Dedifferentiated amniotic fluid mesenchymal stem cell (primary cell): ENCODE data around the gene ZNF837.
"Not testable (repeated sequence)": the region's sequence is repeated elsewhere in the genome, so short reads cannot be mapped to it uniquely, and the experiment has no call there.

Source experiments
- DNase-seq: peaks from one replicate; pipeline ENCODE4 v3.0.0-alpha.2; 2016; ENCODE audit errors: extremely low spot score

The ZNF837 gene

DNA sequence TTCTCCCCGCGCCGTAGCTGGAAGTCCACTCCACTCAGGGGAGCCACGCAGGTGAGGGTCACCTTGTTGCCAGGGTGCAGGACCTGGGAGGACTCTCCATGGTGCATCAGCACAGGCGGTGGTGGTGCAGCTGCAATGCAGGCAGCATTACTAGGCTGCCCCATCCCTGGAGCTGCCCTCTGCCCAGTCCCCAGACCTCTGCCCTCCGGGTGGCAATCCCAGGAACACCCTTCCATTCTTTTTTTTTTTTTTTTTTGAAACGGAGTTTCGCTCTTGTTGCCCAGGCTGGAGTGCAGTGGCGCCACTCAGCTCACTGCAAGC lies 29.3 kb downstream of the ZNF837 start:
- DNase-seq: no peak

DNA sequence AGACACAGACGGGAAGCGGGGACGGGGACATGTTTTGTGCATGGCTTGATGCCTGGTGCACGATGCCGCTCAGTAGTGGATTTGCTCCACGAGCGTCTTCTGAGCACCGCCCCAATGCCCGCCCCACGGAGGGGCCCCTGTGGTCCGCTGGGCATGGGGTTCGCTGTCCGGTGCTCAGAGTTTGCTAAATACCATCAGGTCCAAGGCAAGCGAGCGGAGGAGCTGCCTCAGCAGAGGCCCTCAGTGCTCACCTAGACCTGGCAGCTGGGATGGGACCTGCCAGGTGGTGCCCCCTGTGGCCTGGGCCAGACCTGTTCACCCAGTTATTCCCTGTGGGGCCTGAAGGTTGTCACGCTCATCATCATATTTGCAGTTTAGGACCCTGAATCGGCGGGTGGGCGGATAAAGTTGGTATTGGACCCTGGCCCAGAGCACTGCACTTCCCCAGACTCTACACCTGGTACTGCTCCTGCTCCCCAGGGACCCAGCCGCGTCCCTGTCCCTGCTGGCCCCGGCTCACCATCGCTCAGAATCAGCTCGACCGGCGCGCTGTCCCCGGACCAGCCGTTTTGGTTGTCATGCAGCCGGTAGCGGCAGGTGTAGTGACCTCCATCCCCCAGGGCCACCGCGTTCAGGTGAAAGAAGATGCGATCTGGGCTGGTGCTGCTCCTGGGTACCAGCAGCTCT lies 29.8 kb downstream of the ZNF837 start:
- no peak for DNase-seq

DNA sequence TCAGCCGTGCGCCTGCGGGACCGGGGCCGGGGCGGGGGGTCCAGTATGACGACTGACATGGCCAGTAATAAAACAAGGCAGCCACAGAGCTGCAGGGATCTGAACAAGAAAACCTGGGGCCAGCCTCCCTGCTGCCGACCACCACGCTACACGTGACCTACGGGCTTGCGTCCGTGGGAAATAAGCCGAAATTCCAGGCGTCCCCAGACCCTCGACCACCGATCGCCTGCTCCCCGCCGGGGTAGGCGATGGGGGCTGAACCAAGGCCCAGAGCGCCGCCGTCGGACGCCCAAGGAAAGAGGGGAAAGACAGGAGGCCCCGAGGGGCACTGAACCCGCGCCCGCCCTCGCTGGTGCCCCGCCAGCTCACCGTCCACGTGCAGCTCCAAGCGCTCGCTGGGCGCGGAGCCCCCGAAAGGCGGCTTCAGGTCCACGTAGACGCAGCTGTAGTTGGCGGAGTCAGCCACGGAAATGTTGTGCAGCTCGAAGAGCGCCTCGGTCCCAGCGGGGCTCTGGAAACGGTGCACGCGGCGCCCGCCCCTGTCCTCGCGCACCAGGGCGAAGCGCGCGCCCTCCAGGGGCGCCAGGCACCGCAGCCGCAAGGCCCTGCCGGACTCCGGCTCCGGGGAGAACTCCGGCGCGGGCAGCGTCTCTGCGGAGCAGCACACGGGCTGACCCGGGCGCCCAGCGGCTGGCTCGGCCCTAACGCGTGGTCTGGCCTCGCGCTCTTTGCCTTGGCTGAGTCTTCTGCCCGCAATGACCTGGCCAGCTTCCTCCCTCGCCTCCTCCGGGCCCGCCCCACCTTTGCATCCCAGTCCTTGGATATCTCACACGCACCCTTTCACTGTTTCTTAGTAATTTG lies 30.6 kb downstream of the ZNF837 start:
- no peak for DNase-seq

DNA sequence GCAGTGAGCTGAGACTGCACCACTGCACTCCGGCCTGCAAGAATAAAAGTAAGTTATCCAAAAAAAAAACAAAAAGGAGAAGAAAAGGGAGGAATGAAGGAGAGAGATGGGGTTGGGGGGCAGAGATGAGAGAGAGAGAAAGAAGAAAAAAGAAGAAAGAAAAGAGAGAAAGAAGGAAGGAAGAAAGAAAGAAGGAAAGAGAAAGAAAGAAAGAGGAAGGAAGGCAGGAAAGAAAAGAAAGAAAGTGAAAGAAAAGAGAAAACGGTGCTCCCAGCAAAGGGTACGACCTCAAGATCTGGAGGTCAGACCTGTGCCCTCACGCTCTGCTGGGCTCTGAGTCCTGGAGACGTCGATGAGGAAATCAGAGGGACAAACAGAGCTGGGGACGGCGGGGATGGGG lies 31.2 kb downstream of the ZNF837 start:
- DNase-seq: no peak

DNA sequence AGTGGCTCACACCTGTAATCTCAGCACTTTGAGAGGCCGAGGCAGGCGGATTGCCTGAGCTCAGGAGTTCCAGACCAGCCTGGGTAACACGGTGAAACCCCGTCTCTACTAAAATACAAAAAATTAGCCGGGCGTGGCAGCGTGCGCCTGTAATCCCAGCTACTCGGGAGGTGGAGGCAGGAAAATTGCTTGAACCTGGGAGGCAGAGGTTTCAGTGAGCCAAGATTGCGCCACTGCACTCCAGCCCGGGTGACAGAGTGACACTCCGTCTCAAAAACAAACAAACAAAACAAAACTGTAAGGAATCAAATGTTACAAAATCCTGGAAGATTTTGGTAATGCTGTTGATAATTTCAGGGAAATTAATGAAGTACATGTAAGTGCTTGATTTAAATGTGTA lies 32.8 kb downstream of the ZNF837 start:
- DNase-seq: not testable (repeated sequence)

DNA sequence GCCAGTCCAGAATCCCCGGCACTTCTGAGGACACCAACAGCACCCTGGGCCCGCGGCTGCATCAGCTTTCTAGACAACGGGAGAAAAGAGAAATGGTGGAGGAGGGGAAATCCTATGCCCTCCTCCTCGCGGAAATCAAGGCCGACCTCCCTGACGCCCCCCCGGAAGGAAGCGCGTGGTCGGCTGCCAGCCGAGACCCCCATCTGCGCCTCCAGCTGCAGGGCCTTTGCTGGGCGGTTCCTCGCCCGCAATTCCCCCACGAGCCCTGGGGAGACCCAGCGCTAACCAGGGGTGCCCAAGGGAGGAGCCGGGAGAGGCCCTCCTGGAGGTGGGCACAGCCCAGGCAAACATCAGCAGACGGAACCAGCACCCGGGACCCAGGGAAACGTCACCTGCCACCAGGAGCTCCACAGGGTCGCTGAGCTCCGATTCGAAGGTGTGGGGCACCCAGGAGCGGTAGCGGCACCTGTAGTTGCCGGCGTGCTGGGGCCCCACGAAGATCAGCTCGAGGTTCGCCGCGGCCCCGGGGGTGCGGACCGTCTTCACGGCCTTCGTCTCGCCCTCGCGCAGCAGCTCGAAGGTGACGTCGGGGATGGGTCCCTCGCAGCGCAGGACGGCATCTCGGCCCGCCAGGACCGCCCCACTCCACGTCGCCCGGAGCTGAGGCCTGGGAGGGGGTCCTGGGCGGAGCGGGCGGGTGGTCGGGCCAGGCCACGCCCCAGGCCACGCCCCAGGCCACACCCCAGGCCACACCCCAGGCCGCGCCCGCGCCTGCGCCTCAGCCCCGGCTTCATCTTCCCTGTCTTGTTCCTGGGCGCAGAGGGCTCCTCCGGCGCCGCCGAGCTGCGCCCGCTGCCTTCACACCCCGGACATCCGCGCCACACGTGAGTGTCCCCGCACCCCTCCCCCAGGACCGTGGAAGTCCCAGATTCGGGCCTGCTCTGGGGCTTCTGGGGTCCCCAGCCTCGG lies 33.6 kb downstream of the ZNF837 start:
- peak; percentile 57 for DNase-seq

DNA sequence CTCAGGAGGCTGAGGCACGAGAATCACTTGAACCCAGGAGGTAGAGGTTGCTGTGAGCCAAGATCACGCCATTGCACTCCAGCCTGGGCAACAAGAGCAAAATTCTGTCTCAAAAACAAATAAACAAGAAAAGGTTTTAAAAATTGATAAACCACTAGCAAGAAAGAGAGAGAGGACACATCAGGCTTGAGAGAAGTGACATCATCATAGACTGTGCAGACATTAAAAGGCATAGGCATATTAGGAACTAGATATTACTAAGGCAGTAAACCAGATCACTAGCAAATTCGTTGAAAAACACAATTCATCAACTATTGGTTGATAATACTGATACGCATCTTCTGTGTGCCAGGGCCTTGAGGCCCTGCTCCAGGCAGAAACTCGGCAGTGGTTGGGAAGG lies 35.3 kb downstream of the ZNF837 start:
- no peak for DNase-seq

DNA sequence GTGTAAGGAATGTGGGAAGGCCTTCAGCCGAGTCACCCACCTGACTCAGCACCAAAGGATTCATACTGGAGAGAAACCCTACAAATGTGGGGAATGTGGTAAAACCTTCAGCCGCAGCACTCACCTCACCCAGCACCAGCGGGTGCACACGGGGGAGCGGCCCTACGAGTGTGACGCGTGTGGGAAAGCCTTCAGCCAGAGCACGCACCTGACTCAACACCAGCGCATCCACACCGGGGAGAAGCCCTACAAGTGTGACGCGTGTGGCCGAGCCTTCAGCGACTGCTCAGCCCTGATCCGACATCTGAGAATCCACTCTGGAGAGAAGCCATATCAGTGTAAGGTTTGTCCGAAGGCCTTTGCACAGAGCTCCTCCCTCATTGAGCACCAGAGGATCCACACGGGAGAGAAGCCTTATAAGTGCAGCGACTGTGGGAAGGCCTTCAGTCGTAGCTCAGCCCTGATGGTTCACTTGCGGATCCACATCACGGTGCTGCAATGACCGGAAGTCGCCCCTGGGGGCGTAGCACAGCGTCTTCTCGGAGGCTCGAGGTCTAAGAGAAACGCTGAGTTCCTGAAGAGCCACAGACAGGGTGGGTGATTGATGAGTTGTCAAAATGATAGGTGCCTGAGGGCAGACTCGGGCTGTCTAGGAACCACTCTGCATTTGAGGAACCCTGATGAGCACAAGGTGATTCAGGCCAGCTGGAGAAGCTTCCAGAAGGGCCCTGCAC lies 41.8 kb downstream of the ZNF837 start:
- no peak for DNase-seq

DNA sequence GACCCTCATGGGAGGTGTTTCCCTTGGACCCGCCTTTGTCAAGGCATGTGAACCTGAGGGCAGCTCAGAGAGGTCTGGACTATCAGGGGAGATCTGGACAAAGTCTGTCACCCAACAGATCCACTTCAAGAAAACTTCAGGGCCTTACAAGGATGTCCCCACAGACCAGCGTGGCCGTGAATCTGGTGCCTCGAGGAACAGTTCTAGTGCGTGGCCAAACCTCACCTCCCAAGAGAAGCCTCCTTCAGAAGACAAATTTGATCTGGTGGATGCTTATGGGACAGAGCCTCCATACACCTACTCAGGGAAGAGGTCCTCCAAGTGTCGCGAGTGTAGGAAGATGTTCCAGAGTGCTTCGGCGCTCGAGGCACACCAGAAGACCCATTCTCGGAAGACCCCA lies 42.5 kb downstream of the ZNF837 start:
- DNase-seq: no peak

DNA sequence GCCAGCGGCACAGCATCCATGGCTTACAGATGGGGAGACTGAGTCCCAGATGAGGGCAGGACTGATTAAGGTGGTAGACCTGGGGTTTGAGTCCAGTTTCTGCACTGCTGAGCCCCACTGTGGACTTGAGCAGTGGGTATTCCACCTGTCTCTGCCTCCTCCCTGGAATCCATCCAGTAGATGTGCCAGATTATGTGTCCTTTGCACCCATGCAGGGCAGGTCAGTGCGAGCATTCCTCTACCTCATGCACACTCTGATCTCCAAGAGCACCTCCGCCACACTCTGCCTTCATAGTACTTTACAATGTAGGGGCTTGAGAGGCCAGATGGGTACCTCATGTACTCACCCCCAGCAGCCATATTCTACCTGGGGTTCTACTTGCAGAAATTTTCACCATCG lies 44.0 kb downstream of the ZNF837 start:
- no peak for DNase-seq

DNA sequence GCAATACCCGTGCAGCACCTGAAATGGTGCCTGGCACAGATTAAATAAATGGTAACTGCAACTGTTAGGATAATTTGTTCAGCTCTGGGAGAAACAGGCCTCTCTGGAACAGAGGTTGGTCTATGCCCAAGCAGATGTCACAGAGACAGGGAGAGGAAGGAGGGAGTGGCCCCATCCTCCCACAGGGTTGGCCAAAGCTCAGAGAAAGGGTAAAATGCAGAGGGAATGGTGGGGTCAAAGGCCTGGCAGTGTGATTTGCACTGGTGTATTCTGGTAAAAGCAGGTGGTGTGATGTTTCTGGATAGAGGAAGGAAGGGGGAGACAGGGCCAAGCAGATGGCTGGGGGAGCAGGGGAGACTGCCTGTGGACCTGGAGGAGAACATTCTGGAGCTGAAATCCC lies 44.6 kb downstream of the ZNF837 start:
- DNase-seq: no peak

DNA sequence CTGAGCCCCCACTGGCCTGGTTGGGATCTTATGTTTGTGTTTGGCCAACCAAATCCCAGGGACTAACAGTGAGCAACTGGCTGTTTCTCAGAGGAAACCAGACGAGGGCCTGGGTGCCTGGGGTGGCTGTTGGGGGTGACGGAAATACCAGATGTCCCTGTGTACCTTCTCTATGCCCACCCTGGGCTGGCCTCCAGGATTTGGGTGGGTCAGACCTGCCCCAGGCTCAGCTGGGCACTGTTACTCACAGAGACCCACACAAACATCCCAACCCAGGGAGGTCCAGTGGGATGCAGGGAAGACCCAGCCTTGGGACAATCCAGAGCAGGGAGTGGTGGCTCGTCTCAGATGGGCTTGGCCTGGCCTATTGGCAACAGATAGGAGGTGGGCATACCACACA lies 45.2 kb downstream of the ZNF837 start:
- no peak for DNase-seq

DNA sequence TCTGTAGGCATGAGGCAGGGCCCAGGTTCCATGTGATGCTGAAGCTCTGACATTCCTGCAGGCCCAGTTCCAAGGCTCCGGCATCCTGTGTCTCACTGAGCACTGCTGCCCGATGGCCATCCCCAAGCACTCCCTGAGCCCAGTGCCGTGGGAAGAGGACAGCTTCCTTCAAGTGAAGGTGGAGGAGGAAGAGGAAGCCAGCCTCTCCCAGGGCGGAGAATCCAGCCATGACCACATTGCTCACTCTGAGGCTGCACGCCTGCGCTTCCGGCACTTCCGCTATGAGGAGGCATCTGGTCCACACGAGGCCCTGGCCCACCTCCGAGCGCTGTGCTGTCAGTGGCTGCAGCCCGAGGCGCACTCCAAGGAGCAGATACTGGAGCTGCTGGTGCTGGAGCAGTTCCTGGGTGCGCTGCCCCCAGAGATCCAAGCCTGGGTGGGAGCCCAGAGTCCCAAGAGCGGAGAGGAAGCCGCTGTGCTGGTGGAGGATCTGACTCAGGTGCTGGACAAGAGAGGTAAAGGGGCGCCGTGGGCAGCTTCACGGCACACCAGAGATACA lies 46.1 kb downstream of the ZNF837 start:
- no peak for DNase-seq

DNA sequence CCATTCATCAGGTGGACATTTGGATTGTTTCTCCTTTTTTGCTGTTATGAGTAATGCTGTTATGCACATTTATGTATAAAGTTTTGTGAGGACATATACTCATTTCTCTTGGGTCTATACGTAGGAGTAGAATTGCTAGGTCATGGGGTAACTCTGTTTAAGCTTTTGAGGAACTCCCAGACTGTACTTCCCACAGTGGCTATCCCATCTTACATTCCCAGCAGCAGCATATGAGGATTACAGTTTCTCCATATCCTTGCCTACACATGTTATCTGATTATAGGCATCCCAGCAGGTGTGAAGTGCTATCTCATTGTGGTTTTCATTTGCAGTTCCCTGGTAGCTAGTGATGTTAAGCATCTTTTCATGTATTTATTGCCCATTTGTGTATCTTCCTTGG lies 48.1 kb downstream of the ZNF837 start:
- no peak for DNase-seq

DNA sequence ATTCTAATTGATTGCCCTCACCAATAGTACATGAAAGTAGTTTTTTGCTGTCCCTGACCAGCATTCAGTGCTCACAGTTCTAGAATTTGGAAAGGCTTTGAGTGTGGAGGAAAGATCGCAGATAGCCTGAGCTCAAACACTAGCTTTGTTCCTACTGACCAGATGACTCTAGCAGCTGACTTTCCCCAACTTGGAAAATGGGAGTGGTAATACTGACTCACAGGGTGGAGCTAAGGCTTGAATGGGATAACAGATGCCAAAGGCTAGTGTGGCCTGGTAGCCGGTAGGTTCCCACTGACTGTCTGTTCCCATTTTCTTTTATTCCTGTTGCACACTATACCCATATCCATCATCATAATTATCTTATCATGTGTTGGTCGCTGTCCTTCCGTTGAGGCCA lies 50.4 kb downstream of the ZNF837 start:
- DNase-seq: peak; percentile 40

DNA sequence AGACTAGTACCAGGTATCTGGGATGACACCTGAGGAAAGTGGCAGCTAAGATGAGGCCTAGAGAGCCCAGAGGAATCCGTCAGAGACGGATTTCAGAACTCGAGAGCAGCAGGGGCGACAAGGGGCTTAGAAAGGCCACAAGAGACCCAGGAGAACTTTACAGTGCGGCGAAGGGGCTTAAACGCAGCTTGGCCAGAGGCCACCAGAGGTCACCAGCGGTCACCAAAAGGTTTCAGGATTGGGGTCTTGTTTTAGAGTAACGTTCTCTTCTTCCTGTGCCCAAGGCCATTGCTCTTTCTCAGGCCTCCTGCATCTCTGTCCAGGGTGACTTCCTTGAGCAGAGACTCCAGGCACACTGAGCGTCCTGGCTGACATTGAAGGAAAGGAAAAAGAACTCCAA lies 51.8 kb downstream of the ZNF837 start:
- no peak for DNase-seq

DNA sequence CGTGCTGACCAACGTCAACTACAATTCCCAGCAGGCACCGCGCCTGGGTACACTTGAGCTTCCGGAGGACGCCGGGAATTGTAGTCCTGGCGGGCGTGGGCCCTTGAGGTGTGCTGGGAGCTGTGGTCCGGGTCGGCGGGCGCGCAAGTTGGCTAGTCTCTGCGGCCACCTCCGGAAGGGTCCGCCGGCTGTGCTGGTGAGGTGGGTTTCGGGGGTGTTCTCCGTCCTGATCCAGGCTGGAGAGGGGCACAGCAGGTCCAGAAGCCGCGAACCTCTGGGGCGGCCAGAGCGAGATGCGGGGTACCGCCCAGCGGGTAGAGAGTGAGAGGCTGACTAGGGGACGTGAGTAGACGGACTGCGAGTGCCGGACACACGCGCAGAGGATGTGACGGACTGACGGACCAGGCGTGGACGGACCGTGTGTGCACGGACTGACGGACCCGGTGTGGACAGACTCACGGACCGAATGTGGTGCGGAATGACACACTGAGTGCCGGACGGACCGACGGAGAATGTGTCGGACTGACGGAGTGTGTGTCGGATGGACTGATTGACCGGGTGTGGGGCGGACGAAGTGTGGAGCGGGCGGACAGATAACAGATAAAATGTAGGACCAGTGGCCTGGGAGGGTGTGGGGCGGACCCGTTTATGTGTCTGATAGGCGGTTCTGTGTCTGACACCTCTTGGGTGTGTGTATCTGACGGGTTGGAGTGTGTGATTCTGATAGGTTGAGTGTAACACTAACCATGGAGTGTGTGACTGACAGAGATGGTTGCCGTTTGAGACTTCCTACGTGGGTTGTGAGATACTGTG lies 53.7 kb downstream of the ZNF837 start, which contains the start of gene ZSCAN22:
TSS of gene ZSCAN22 (plus strand) at position 81 of the 813 bp plus-strand sequence. CDS start 7,809 bp downstream, outside the sequence.
- peak; percentile 95 for DNase-seq

DNA sequence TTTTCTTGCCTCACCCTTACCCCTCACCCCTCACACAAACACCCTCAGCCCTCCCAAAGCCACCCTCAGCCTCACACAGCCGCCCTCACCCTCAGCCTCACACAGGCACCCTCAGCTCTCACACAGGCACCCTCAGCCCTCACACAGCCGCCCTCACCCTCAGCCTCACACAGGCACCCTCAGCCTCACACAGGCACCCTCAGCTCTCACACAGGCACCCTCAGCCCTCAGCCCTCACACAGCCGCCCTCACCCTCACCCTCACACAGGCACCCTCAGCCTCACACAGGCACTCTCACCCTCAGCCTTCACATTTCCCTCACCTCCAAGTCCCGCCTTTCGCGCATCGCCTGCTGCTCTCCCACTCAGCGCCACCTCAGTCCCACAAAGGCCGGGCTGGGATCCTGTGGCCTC lies 54.3 kb downstream of the ZNF837 start:
- no peak for DNase-seq

DNA sequence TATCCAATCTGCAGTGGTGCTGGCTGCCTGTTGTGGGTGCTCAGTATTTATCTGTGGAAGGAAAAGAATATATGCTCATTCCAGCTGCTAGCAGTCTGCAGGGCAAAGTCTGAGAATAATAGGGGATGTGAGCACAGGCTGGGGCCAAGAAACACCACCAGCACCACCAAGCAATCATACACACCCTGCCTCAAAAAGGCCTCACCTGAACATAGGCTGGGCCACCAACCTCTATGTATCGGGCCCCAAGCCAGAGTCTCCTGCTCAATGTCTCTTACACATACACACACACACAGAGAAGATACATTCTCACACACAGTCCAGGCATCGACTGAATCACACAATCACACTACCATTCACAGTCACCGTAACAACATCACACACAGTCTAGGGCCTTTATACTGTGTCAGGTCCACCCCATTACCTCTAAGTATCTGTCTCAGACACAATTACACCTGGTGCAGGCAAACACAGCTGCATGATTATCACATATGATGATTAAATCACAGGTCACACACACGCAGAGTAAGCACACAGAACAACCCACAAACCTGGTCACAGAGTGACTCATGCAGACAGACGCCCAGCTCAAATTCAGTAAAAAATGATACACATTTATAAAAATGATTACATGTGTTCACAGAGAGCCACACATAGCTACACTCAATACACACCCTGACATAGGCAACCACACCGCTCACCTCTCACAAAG lies 55.4 kb downstream of the ZNF837 start:
- no peak for DNase-seq

DNA sequence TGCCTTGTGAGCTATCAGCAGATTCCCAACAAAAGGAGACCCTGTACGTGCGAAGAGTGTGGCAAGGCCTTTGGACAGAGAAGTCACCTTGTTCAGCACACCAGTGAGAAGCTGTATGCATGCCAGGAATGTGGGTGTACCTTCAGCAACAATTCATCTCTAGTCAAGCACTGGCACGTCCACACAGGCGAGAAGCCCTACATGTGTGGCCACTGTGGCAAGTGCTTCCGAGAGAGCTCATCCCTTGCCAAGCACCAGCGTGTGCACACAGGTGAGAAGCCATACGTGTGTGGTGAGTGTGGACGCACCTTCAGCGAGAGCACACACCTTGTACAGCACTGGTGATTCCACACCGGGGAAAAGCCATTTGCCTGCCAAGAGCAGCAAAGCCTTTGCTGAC lies 61.6 kb downstream of the ZNF837 start:
- DNase-seq: no peak
